Ascending aorta (tissue), 2 donors: ENCODE measurements around the gene AHSP. TPM values are rescaled to one million over a fixed set of nuclear protein-coding genes. Genes with fewer than 3 reads are reported as not detected.
A peak's percentile ranks its signal among the peaks of the same experiment; 100 is the strongest.

Experiments used
- DNase-seq, 2 donors: peaks; one replicate each; pipeline ENCODE4 v3.0.0-alpha.2; 2019; ENCODE audit warnings: low spot score in 2 of 2
- H3K27ac ChIP-seq, 2 donors: fragments of 200-600 bp; sonication (generic); one replicate each; pipeline ENCODE4 v1.5.1; 2016 to 2017; ENCODE audit warnings: mild to moderate bottlenecking in 1 of 2
- H3K27me3 ChIP-seq: fragments of 200-600 bp; sonication (generic); one replicate; pipeline ENCODE4 v1.5.1; 2017
- H3K36me3 ChIP-seq, 2 donors: fragments of 200-600 bp; sonication (generic); one replicate each; pipeline ENCODE4 v1.5.1; 2016
- H3K4me1 ChIP-seq, 2 donors: fragments of 200-600 bp; sonication (generic); one replicate each; pipeline ENCODE4 v1.5.1; 2016 to 2017; ENCODE audit warnings: mild to moderate bottlenecking in 1 of 2
- H3K4me3 ChIP-seq, 2 donors: fragments of 200-600 bp; sonication (generic); one replicate each; pipeline ENCODE4 v1.5.1; 2016 to 2017; ENCODE audit warnings: mild to moderate bottlenecking in 1 of 2
- H3K9me3 ChIP-seq, 2 donors: fragments of 200-600 bp; sonication (generic); one replicate each; pipeline ENCODE4 v1.5.1; 2016
- intact Hi-C: fragments of 100-400 bp; cut with DNase I; formaldehyde crosslinking; loops from one replicate; pipeline ENCODE4 v1.15.1; 2023
- total RNA-seq: library from RNA; depleted of rRNA; stranded (reverse); fragments of >200 nt; gene quantifications from one replicate; pipeline ENCODE4 v1.1.0, GENCODE V29; 2016
- TF ChIP-seq, protein P1 (sequence below), 3 experiments: fragments of 200-600 bp in 2 of 3; fragments of 450-650 bp in 1 of 3; sonication (generic) in 2 of 3; IDR thresholded peaks; one replicate each; pipeline ENCODE4 v1.5.1; 2016 to 2019; ENCODE audit warnings: antibody characterized with exemption in 3 of 3, mild to moderate bottlenecking in 1 of 3, moderate library complexity in 1 of 3

Gene AHSP
- total RNA-seq, 1 donor from 2014 or later: not detected

DNA sequence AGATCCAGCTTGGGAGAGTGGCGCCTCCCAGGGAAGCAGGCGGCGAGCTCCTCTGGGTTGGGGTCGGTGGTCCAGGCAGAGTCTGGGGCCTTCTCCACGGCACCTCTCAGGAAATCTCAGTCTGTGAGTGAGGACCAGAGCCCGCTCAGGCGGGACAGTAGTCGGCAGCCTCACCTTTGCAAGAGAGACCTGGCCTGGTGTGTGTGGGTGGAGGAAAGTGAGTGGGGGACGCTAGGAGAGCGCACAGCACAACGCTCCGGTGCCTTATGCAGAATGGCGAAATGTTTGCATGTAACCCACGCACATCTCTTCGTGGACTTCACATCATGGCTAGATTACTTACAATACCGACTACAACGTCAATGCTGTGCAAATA, 2.2 kb downstream of the AHSP start:
- Histone ChIP-seq H3K36me3 (no peaks in the 10 kb centered on the region), H3K4me3 (peak overlapping the region; percentile 47 to 68), H3K27ac (no peak overlapping the region), H3K27me3 (no peaks in the 10 kb centered on the region), H3K9me3 (no peaks in the 10 kb centered on the region), H3K4me1 (no peaks in the 10 kb centered on the region)
- TF ChIP-seq, protein P1, sequence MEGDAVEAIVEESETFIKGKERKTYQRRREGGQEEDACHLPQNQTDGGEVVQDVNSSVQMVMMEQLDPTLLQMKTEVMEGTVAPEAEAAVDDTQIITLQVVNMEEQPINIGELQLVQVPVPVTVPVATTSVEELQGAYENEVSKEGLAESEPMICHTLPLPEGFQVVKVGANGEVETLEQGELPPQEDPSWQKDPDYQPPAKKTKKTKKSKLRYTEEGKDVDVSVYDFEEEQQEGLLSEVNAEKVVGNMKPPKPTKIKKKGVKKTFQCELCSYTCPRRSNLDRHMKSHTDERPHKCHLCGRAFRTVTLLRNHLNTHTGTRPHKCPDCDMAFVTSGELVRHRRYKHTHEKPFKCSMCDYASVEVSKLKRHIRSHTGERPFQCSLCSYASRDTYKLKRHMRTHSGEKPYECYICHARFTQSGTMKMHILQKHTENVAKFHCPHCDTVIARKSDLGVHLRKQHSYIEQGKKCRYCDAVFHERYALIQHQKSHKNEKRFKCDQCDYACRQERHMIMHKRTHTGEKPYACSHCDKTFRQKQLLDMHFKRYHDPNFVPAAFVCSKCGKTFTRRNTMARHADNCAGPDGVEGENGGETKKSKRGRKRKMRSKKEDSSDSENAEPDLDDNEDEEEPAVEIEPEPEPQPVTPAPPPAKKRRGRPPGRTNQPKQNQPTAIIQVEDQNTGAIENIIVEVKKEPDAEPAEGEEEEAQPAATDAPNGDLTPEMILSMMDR (IDR thresholded peaks at IDR 0.05): no peak
- intact Hi-C loops: no loop called here
- no peak for DNase-seq

DNA sequence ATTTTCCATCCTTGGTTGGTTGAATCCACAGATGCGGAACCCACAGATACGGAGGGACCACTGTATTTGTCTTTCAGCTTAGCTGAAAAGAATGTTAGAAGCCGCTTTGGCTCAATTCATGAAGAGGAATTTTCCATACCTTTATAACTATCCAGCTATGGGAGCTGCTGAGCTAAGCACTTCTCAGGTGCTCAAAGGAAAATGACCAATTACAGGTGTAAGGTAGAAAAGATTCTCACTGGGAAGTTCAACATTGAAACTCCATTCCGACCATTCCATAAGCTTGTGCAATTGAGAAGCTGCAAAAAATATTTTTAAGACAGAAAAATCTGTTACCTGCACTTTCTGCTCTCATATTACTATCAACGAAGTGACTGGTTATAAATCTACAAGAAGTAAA, 2.7 kb downstream of the AHSP start:
- Histone ChIP-seq H3K9me3 (no peaks in the 10 kb centered on the region), H3K36me3 (no peaks in the 10 kb centered on the region), H3K27ac (no peak overlapping the region), H3K4me3 (peak overlapping the region in 1 of 2 donors; percentile 68), H3K27me3 (no peaks in the 10 kb centered on the region), H3K4me1 (no peaks in the 10 kb centered on the region)
- TF ChIP-seq, protein P1 (IDR thresholded peaks at IDR 0.05): no peak
- intact Hi-C loops: no loop called here
- no peak for DNase-seq

DNA sequence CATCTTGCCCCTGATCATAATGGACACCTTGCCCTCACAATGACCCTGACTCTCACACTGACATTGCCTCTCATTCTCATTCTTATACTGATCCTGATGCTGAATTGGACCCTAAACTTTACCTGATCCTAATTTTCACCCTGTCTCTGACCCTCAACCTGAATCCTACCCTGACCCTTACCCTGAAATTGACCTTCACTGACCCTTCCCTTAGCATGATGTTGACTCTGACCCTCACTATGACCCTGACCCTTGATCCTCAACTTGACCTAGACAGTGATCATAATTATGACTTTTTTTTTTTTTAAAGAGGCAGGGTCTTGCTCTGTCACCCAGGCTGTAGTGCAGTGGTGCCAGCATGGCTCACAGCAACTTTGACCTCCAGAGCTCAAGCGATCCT, 3.4 kb downstream of the AHSP start:
- Histone ChIP-seq H3K4me3 (no peak overlapping the region), H3K4me1 (no peaks in the 10 kb centered on the region), H3K27ac (no peak overlapping the region), H3K27me3 (no peaks in the 10 kb centered on the region), H3K36me3 (no peaks in the 10 kb centered on the region), H3K9me3 (no peaks in the 10 kb centered on the region)
- intact Hi-C loops: no loop called here
- TF ChIP-seq, protein P1 (IDR thresholded peaks at IDR 0.05): no peak
- no peak for DNase-seq

DNA sequence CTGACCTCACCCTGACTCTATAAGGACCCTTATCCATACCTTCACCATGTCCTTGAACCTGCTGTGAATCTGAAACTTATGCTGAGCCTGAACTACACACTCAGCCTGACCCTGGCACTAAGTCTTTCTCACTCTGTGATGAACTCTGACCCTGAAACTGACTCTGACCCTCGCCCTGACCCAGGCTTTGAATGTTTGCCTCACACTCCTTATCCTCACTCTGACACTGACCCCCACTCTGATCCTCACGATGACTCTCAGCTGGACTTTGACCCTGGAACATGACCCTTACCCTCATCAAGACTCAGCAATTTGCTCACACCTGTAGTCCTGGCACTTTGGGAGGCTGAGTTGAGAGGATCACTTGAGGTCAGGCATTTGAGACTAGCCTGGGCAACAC, 4.4 kb downstream of the AHSP start:
- intact Hi-C loops: no loop called here
- no peaks in the 10 kb centered on the region for H3K4me1 ChIP-seq

DNA sequence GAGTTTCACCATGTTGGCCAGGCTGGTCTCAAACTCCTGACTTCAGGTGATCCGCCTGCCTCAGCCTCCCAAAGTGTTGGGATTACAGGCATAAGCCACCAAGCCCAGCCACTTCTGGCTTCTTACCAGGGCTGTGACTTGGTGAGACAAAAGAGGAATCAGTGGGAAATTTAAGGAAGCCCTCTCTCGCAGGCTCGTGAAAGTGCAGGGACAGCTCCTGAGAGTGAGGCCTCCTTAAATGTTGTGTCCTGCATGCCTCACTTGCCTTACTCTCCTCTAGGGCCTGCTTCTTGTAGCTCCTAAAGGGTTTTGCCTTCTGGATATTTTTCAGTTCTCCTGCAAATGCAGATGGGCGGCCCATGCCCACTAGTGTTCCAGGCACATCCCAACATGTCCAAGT, 5.2 kb downstream of the AHSP start:
- intact Hi-C loops: no loop called here

More for the DNA sequence above, 4.4 kb downstream of the AHSP start:
- DNase-seq: no peak
- Histone ChIP-seq H3K9me3 (no peaks in the 10 kb centered on the region), H3K27ac (no peak overlapping the region), H3K36me3 (no peaks in the 10 kb centered on the region), H3K27me3 (no peaks in the 10 kb centered on the region), H3K4me3 (no peak overlapping the region)
- TF ChIP-seq, protein P1 (IDR thresholded peaks at IDR 0.05): no peak

More for the DNA sequence above, 5.2 kb downstream of the AHSP start:
- Histone ChIP-seq H3K36me3 (no peaks in the 10 kb centered on the region), H3K27ac (no peak overlapping the region), H3K9me3 (no peaks in the 10 kb centered on the region), H3K4me1 (no peaks in the 10 kb centered on the region), H3K4me3 (no peak overlapping the region), H3K27me3 (peaks cover 4% of the 10 kb centered on the region)
- TF ChIP-seq, protein P1 (IDR thresholded peaks at IDR 0.05): no peak
- DNase-seq: no peak
